HEK293T (cell line): ENCODE measurements around the gene ATG7.

Source experiments
- CTCF ChIA-PET: fragments of 350-600 bp; formaldehyde crosslinking; extraction: SDS; loops from one replicate; lab custom pipeline; 2021; ENCODE audit warnings: antibody characterized with exemption, inconsistent platforms; lab: Yijun Ruan, JAX
- POLR2A ChIA-PET: fragments of 350-600 bp; formaldehyde crosslinking; extraction: SDS; loops from one replicate; lab custom pipeline; 2020; ENCODE audit warnings: antibody characterized with exemption, inconsistent platforms; lab: Yijun Ruan, JAX
- DNase-seq: peaks from one replicate; pipeline ENCODE4 v3.0.0; 2012; ENCODE audit warnings: mixed read lengths; ENCODE audit errors: extremely low spot score
- ARNT ChIP-seq: fragments of 450-650 bp; IDR thresholded peaks from 2 replicates; pipeline ENCODE4 v1.6.1; 2017; ENCODE audit warnings: mild to moderate bottlenecking
- BHLHE40 ChIP-seq: fragments of 450-650 bp; IDR thresholded peaks from 2 replicates; pipeline ENCODE4 v1.6.1; 2016; ENCODE audit warnings: mild to moderate bottlenecking, moderate library complexity, borderline replicate concordance
- CTBP1 ChIP-seq: fragments of 450-650 bp; IDR thresholded peaks from 2 replicates; pipeline ENCODE4 v1.6.1; 2016; ENCODE audit warnings: borderline replicate concordance
- ELF4 ChIP-seq: fragments of 450-650 bp; IDR thresholded peaks from 2 replicates; pipeline ENCODE4 v1.6.1; 2017; ENCODE audit warnings: antibody characterized with exemption
- FOXA1 ChIP-seq: fragments of 450-650 bp; IDR thresholded peaks from 2 replicates; pipeline ENCODE4 v1.6.1; 2016; ENCODE audit warnings: mild to moderate bottlenecking
- FOXK2 ChIP-seq: fragments of 450-650 bp; IDR thresholded peaks from 2 replicates; pipeline ENCODE4 v1.6.1; 2016; ENCODE audit warnings: mild to moderate bottlenecking
- FOXM1 ChIP-seq: fragments of 450-650 bp; IDR thresholded peaks from 2 replicates; pipeline ENCODE4 v1.6.1; 2017; ENCODE audit warnings: mild to moderate bottlenecking, borderline replicate concordance
- HDGF ChIP-seq: fragments of 450-650 bp; IDR thresholded peaks from 2 replicates; pipeline ENCODE4 v1.6.1; 2017; ENCODE audit warnings: antibody characterized with exemption, borderline replicate concordance
- L3MBTL2 ChIP-seq: fragments of 450-650 bp; conservative IDR thresholded peaks from 2 replicates; pipeline ENCODE4 v1.6.1; 2016; ENCODE audit warnings: mild to moderate bottlenecking
- LEF1 ChIP-seq: fragments of 450-650 bp; IDR thresholded peaks from 2 replicates; pipeline ENCODE4 v1.6.1; 2017; ENCODE audit warnings: mild to moderate bottlenecking, borderline replicate concordance
- NFRKB ChIP-seq: fragments of 450-650 bp; IDR thresholded peaks from 2 replicates; pipeline ENCODE4 v1.6.1; 2016; ENCODE audit warnings: mild to moderate bottlenecking, moderate library complexity
- SP1 ChIP-seq: fragments of 450-650 bp; IDR thresholded peaks from 2 replicates; pipeline ENCODE4 v1.6.1; 2017
- SUZ12 ChIP-seq: fragments of 450-650 bp; IDR thresholded peaks from 2 replicates; pipeline ENCODE4 v1.6.1; 2016; ENCODE audit warnings: mild to moderate bottlenecking
- TARDBP ChIP-seq: fragments of 450-650 bp; IDR thresholded peaks from 2 replicates; pipeline ENCODE4 v1.6.1; 2016
- ZNF384 ChIP-seq: fragments of 450-650 bp; IDR thresholded peaks from 2 replicates; pipeline ENCODE4 v1.6.1; 2016
- TF ChIP-seq, protein P1 (sequence below): fragments of 450-650 bp; IDR thresholded peaks from 2 replicates; pipeline ENCODE4 v1.6.1; 2016

Gene ATG7

DNA sequence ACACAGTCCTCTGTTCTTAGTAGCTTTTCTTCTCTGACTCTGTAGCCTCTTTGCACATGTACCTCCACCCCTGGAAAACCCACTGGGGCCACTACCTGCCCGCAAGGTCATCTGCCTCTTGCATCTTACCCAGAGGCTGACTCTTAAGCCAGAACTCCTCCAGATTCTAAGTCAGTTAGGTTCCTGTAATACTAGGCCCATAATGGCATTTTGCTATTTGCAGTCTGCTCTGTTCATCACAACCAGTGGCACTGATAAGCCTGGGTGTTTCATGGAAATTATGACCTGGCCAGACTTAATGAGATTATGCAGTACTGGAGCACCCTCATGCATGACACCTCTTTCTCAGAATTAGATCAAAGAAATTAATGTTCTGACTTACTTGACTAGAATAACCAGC, 31.7 kb upstream of the ATG7 start:
- no peak for DNase-seq
- ChIA-PET POLR2A (no interaction called here), CTCF (no interaction called here)
- no peak for TF ChIP-seq SP1
- no peak for TF ChIP-seq FOXA1
- TF ChIP-seq FOXM1 = no peak
- TF ChIP-seq LEF1 = no peak
- no peak for TF ChIP-seq CTBP1
- TF ChIP-seq ARNT = no peak
- no peak for TF ChIP-seq ZNF384
- no peak for TF ChIP-seq L3MBTL2
- no peak for TF ChIP-seq SUZ12
- no peak for TF ChIP-seq HDGF

DNA sequence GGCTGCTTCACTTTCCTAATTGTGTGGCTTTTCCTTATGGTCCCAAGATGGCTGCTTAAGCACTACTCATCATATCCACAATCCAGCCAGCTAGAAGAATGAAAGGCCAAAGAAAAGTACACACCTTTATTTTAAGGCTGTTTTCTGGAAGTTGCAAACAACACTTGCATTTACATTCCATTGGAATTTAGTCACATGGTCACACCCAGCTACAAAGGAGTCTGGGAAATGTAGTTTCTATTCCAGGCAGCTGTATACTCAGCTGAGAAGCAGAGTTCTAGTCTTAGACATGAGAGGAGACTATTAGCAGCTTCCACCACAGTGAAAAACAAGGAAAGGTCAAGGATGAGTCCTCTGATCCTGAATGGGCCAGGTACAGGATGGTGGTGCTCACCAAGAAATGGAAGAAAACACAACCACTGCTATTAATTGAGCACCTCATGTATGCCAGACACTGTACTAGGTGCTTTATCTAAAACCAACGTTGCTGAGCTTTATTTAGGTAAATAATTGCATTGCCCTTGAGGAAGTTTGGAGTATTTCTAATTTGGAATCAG, 28.0 kb upstream of the ATG7 start:
- TF ChIP-seq ZNF384 (no peak), FOXK2 (no peak), BHLHE40 (no peak), SP1 (no peak), HDGF (no peak), SUZ12 (no peak), LEF1 (no peak), ELF4 (no peak)
- no peak for DNase-seq
- POLR2A ChIA-PET = interaction anchor here (1.7 kb wide), 1 partner anchor 28 kb away, joined by 4 read pairs; the partner anchor contains the start of gene ATG7
- CTCF ChIA-PET = no interaction called here

DNA sequence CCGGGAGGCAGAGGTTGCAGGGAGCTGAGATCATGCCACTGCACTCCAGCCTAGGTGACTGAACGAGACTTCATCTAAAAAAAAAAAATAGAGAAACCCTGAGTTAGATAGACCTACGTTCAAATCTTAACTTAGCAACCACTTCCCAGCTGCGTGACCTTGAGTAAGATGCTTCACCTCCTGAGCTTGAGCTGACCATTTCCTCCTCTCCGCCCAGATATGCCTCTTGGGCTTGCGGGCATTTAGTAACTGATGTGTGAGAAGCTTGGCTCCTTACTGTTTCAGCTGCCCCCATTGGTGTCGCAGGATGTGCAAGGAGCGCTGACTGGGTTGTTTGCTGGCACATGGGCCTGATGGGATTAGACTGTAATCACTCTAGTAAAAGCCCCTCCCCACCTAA, 26.9 kb upstream of the ATG7 start:
- DNase-seq = no peak
- POLR2A ChIA-PET = interaction anchor here (1.7 kb wide), 1 partner anchor 27 kb away, joined by 4 read pairs; the partner anchor contains the start of gene ATG7
- no peak for TF ChIP-seq FOXK2
- TF ChIP-seq, protein P1, sequence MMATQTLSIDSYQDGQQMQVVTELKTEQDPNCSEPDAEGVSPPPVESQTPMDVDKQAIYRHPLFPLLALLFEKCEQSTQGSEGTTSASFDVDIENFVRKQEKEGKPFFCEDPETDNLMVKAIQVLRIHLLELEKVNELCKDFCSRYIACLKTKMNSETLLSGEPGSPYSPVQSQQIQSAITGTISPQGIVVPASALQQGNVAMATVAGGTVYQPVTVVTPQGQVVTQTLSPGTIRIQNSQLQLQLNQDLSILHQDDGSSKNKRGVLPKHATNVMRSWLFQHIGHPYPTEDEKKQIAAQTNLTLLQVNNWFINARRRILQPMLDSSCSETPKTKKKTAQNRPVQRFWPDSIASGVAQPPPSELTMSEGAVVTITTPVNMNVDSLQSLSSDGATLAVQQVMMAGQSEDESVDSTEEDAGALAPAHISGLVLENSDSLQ = no peak
- TF ChIP-seq FOXA1 = no peak
- no peak for TF ChIP-seq ARNT
- TF ChIP-seq BHLHE40 = no peak
- TF ChIP-seq CTBP1 = no peak
- TF ChIP-seq FOXM1 = no peak
- TF ChIP-seq SP1 = no peak
- no peak for TF ChIP-seq NFRKB
- TF ChIP-seq ZNF384 = no peak
- no peak for TF ChIP-seq ELF4
- no peak for TF ChIP-seq L3MBTL2
- TF ChIP-seq SUZ12 = no peak
- TF ChIP-seq HDGF = no peak
- CTCF ChIA-PET = no interaction called here

DNA sequence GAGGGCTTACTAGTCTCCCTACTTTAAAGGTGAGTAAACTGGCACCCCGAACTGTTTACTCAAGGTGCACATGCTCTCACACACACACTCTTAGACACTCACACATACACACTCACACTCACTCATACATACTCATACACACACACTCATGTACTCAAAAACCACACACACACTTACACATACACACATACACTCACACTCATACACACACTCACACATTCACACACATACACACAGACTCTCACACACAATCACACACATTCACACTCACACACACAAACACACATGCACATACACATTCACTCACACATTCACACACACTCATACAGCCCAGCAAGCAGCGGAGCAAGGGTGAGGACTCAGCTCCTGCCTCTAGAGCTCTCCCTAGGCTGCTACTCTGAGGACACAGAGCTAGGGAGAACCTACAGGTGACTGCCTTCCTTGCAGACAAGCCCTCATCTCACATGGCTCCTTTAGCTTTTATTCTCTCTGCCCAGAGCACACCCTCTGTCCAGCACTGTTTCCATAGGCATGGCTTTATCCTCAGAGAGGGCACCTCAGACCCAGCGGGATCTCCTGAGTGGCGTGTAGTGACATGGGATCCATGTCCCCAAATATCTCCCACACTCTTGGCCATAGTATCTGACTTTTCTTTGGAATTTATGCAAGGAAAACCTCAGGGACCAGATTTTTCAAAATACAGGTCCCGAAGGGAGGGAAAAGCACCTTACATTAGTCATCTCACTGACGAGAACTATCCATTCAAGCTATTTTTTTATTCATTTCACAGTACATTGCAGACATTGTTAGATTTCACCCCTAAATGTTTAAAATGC, 26.2 kb upstream of the ATG7 start:
- no peak for DNase-seq
- CTCF ChIA-PET = no interaction called here
- POLR2A ChIA-PET = interaction anchor here (3.2 kb wide), 1 partner anchor 26 kb away, joined by 11 read pairs; the partner anchor contains the start of gene ATG7
- no peak for TF ChIP-seq FOXM1
- TF ChIP-seq FOXK2 = no peak
- TF ChIP-seq ARNT = no peak
- no peak for TF ChIP-seq BHLHE40
- no peak for TF ChIP-seq TARDBP
- TF ChIP-seq ELF4 = no peak
- no peak for TF ChIP-seq SP1
- no peak for TF ChIP-seq L3MBTL2
- no peak for TF ChIP-seq ZNF384

DNA sequence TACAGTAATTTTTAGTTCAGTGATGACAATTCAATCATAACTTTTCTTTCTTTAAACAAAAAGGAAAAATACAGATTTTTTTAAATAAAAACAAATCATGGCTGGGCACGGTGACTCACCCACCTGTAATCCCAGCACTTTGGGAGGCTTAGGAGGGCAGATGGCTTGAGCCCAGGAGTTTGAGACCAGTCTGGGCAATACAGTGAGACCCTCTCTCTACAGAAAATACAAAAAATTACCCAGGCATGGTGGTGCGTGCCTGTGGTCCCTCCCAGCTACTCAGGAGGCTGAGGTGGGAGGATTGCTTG, 25.6 kb upstream of the ATG7 start:
- DNase-seq = no peak
- TF ChIP-seq SP1 (no peak), FOXA1 (no peak), TARDBP (no peak)
- POLR2A ChIA-PET = interaction anchor here (3.2 kb wide), 1 partner anchor 26 kb away, joined by 11 read pairs; the partner anchor contains the start of gene ATG7
- CTCF ChIA-PET = no interaction called here

DNA sequence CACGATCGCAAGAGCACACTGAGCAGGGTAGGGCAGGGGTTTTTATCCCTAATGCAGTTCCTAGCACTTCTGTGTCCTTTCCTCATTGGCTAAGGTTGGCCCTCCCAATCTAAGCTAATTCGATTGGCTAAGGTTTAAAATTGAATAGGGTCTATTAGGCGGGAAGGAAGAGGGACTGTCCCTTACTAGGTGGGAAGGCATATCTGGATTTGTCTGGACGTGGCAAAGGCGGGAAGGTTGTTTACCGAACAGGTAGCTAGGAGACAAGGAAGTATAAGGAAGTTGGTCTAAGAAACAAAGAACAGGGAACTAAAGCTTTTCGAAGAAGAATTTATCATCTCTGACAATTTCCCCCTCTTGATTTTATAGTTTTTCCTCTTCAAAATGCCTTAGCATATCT, 24.8 kb upstream of the ATG7 start:
- ChIA-PET POLR2A (interaction anchor here (3.2 kb wide), 1 partner anchor 25 kb away, joined by 11 read pairs; the partner anchor contains the start of gene ATG7), CTCF (no interaction called here)
- DNase-seq = no peak
- no peak for TF ChIP-seq FOXK2
- TF ChIP-seq ELF4 = no peak
- TF ChIP-seq TARDBP = no peak
- TF ChIP-seq L3MBTL2 = no peak
- TF ChIP-seq BHLHE40 = no peak
- TF ChIP-seq CTBP1 = no peak
- TF ChIP-seq ARNT = no peak
- no peak for TF ChIP-seq HDGF
- no peak for TF ChIP-seq NFRKB
- no peak for TF ChIP-seq LEF1
- TF ChIP-seq, protein P1 = no peak
- TF ChIP-seq SUZ12 = no peak
- TF ChIP-seq SP1 = no peak
- TF ChIP-seq FOXM1 = no peak
- no peak for TF ChIP-seq ZNF384
- no peak for TF ChIP-seq FOXA1

DNA sequence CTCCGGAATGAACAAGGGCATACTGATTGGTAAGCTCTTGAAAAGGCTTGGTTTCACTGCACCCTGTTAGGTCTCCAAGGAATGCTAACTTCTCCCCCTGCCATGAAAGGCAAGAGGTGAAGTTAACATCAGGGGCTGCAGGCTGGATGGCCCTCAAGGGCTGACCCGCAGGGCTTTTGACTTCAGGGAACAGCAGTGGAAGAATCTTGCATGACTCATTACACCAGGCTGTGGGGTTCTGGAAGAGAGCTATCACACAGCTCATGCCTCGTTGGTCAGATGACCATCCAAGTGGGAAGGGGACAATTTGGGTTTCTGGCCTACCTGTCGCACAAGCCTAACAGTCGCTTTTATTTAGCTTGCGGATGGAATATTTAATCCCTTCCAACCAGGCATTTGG, 23.6 kb upstream of the ATG7 start:
- POLR2A ChIA-PET = interaction anchor here (3.2 kb wide), 1 partner anchor 24 kb away, joined by 11 read pairs; the partner anchor contains the start of gene ATG7
- CTCF ChIA-PET = no interaction called here
- TF ChIP-seq ELF4 = no peak
- TF ChIP-seq FOXK2 = no peak
- no peak for TF ChIP-seq ZNF384
- no peak for TF ChIP-seq FOXM1
- no peak for TF ChIP-seq SP1
- TF ChIP-seq, protein P1 = no peak
- TF ChIP-seq TARDBP = no peak
- TF ChIP-seq L3MBTL2 = no peak
- TF ChIP-seq SUZ12 = no peak
- no peak for TF ChIP-seq LEF1
- no peak for TF ChIP-seq ARNT
- TF ChIP-seq FOXA1 = no peak
- TF ChIP-seq NFRKB = no peak
- no peak for TF ChIP-seq HDGF
- no peak for DNase-seq
